GM19455 (cell line): Measurements from ENCODE around the gene GET4.
"Not testable (repeated sequence)": the region's sequence is repeated elsewhere in the genome, so short reads cannot be mapped to it uniquely, and the experiment has no call there.

Experiments
- ATAC-seq: cut with Tn5 transposase; IDR thresholded peaks from one replicate; pipeline ENCODE4 v1.9.1; 2021; ENCODE audit not compliant: unreplicated experiment

Gene GET4

GRCh38 chr7:911791-912480 lies 35.6 kb downstream of the GET4 start:
- no peak for ATAC-seq

- no peak for ATAC-seq
Observed at GRCh38 chr7:913736-914520, 37.6 kb downstream of the GET4 start.

GRCh38 chr7:914521-915194 lies 38.3 kb downstream of the GET4 start:
- no peak for ATAC-seq

GRCh38 chr7:915291-916218 lies 39.2 kb downstream of the GET4 start:
- no peak for ATAC-seq

- ATAC-seq = no peak
Observed at GRCh38 chr7:916291-916941, 40.1 kb downstream of the GET4 start.

- ATAC-seq = no peak
Observed at GRCh38 chr7:917255-918117, 41.1 kb downstream of the GET4 start.

- ATAC-seq = no peak
Observed at GRCh38 chr7:918118-918425, 41.7 kb downstream of the GET4 start.

GRCh38 chr7:918441-919113 lies 42.2 kb downstream of the GET4 start:
- no peak for ATAC-seq

GRCh38 chr7:919114-919442 lies 42.7 kb downstream of the GET4 start:
- ATAC-seq = no peak

- no peak for ATAC-seq
Observed at GRCh38 chr7:919924-920341, 43.6 kb downstream of the GET4 start.

GRCh38 chr7:920351-921070 lies 44.2 kb downstream of the GET4 start:
- no peak for ATAC-seq

GRCh38 chr7:921071-921461 lies 44.7 kb downstream of the GET4 start:
- ATAC-seq = no peak

- no peak for ATAC-seq
Observed at GRCh38 chr7:921581-922333, 45.4 kb downstream of the GET4 start.

GRCh38 chr7:922334-923107 lies 46.2 kb downstream of the GET4 start:
- ATAC-seq = no peak

GRCh38 chr7:923108-924041 lies 47.0 kb downstream of the GET4 start:
- ATAC-seq = peak; percentile 80

- ATAC-seq = not testable (repeated sequence)
Observed at GRCh38 chr7:924042-924441, 47.7 kb downstream of the GET4 start.
